ENCODE results near the gene NKTR. TPM values are rescaled to one million over a fixed set of nuclear protein-coding genes. Genes with fewer than 3 reads are reported as not detected.

NKTR gene
- total and polyA plus RNA-seq, 7 donors: 9.0 to 23.0 (median 14.1) TPM

GRCh38 chr3:42692667-42693529 is 92.4 kb downstream of the NKTR start:
- peaks cover 17% of the 10 kb centered on the region for H3K4me1 ChIP-seq
- intact Hi-C loops (cut with DNase I): no loop called here
- 69 to 87% (median 73%) methylated on average over 17 of the region's 17 CpGs for WGBS, 3 donors
- TF ChIP-seq, protein P1, sequence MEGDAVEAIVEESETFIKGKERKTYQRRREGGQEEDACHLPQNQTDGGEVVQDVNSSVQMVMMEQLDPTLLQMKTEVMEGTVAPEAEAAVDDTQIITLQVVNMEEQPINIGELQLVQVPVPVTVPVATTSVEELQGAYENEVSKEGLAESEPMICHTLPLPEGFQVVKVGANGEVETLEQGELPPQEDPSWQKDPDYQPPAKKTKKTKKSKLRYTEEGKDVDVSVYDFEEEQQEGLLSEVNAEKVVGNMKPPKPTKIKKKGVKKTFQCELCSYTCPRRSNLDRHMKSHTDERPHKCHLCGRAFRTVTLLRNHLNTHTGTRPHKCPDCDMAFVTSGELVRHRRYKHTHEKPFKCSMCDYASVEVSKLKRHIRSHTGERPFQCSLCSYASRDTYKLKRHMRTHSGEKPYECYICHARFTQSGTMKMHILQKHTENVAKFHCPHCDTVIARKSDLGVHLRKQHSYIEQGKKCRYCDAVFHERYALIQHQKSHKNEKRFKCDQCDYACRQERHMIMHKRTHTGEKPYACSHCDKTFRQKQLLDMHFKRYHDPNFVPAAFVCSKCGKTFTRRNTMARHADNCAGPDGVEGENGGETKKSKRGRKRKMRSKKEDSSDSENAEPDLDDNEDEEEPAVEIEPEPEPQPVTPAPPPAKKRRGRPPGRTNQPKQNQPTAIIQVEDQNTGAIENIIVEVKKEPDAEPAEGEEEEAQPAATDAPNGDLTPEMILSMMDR (IDR thresholded peaks at IDR 0.05): no peak
- ATAC-seq: peak in 2 of 4 donors; percentile 3 to 18
- DNase-seq: no peak
- peak overlapping the region; percentile 100 for H3K27ac ChIP-seq
- no peak overlapping the region for H3K4me3 ChIP-seq
- H3K36me3 ChIP-seq (ENCODE audit: insufficient read depth in 1 of 2, low read depth in 1 of 2): peaks cover 0 to 37% of the 10 kb centered on the region in 2 donors
- no peaks in the 10 kb centered on the region for H3K9me3 ChIP-seq
- no peaks in the 10 kb centered on the region for H3K27me3 ChIP-seq (ENCODE audit: insufficient read depth in 3 of 3, low read length in 2 of 3)

DNA sequence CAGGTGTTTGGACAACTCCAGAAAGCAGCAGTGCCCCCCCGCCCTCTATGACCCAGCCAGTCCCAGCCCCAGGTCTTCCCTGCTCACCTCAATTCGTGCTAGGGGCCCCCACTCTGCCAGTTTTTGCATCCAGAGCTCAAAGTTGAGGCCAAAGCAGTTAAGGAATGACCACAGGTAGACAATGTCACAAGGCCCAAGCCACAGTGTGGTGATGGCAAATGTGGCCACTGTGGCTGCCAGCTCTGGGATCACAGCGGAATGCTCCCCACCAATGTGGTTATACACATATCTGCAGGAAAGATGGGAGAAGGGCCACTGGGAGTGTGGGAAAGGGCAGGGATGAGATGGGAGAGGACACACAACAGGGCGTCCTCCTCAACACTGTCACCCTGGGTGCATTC is 93.0 kb downstream of the NKTR start:
- peaks cover 21% of the 10 kb centered on the region for H3K4me1 ChIP-seq
- DNase-seq: no peak
- peaks cover 0 to 42% of the 10 kb centered on the region in 2 donors for H3K36me3 ChIP-seq (ENCODE audit: insufficient read depth in 1 of 2, low read depth in 1 of 2)
- peak overlapping the region; percentile 100 for H3K27ac ChIP-seq
- intact Hi-C loops (cut with DNase I): no loop called here
- no peak overlapping the region for H3K4me3 ChIP-seq
- H3K27me3 ChIP-seq (ENCODE audit: insufficient read depth in 3 of 3, low read length in 2 of 3): no peaks in the 10 kb centered on the region
- H3K9me3 ChIP-seq: no peaks in the 10 kb centered on the region
- TF ChIP-seq, protein P1 (IDR thresholded peaks at IDR 0.05): no peak
- WGBS, 3 donors: 66 to 80% (median 69%) methylated on average over 4 of the region's 4 CpGs
- ATAC-seq: no peak

- Histone ChIP-seq H3K27me3 (ENCODE audit: insufficient read depth in 3 of 3, low read length in 2 of 3) (no peaks in the 10 kb centered on the region), H3K4me1 (peaks cover 22% of the 10 kb centered on the region), H3K9me3 (no peaks in the 10 kb centered on the region), H3K4me3 (no peak overlapping the region), H3K27ac (peak overlapping the region; percentile 100), H3K36me3 (ENCODE audit: insufficient read depth in 1 of 2, low read depth in 1 of 2) (peaks cover 0 to 40% of the 10 kb centered on the region in 2 donors)
- intact Hi-C loops (cut with DNase I): no loop called here
- no peak for DNase-seq
- no peak for ATAC-seq
- TF ChIP-seq, protein P1 (IDR thresholded peaks at IDR 0.05): no peak
These were observed 93.9 kb downstream of the NKTR start for GRCh38 chr3:42694366-42694765.

- DNase-seq: peak in 1 of 2 donors; percentile 68
These were observed 96.1 kb downstream of the NKTR start for GRCh38 chr3:42696356-42697288.

More at GRCh38 chr3:42696356-42697288, 96.1 kb downstream of the NKTR start:
- H3K36me3 ChIP-seq (ENCODE audit: insufficient read depth in 1 of 2, low read depth in 1 of 2): peaks cover 0 to 24% of the 10 kb centered on the region in 2 donors
- ATAC-seq: no peak
- no peak overlapping the region for H3K4me3 ChIP-seq
- H3K9me3 ChIP-seq: no peaks in the 10 kb centered on the region
- peaks cover 25% of the 10 kb centered on the region for H3K4me1 ChIP-seq
- intact Hi-C loops (cut with DNase I): no loop called here
- peak overlapping the region; percentile 100 for H3K27ac ChIP-seq
- no peaks in the 10 kb centered on the region for H3K27me3 ChIP-seq (ENCODE audit: insufficient read depth in 3 of 3, low read length in 2 of 3)
- TF ChIP-seq, protein P1 (IDR thresholded peaks at IDR 0.05): no peak
- WGBS, 3 donors: 68 to 72% (median 68%) methylated on average over 19 of the region's 19 CpGs
